HepG2 (cell line): ENCODE data around the gene APBB1IP. TPM values are rescaled to one million over a fixed set of nuclear protein-coding genes. Genes with fewer than 3 reads are reported as not detected.

Source experiments
- ATAC-seq: fragments of 200-7000 bp; cut with Tn5 transposase; 3 replicates; pipeline ENCODE4 v1.9.1; 2020; ENCODE audit warnings: mild to moderate bottlenecking, moderate library complexity
- BruUV-seq: library from RNA; stranded (reverse); fragments of 400-500 nt; replicated peaks from 2 replicates; lab custom pipeline; 2021; lab: Mats Ljungman, UMichigan
- CTCF ChIA-PET: fragments of 300-600 bp; formaldehyde crosslinking; extraction: SDS; loops from one replicate; lab custom pipeline; 2021; ENCODE audit warnings: low total read pairs, inconsistent platforms, low intra/inter-chr PET ratio; lab: Yijun Ruan, JAX
- POLR2A ChIA-PET: fragments of 350-600 bp; sonication (Branson Sonifier 250); formaldehyde crosslinking; loops from one replicate; lab custom pipeline; 2020; ENCODE audit warnings: antibody characterized with exemption, inconsistent platforms; lab: Yijun Ruan, JAX
- DNase-seq: peaks from one replicate; pipeline ENCODE4 v3.0.0-alpha.2; 2015; ENCODE audit warnings: low spot score
- FAIRE-seq: peaks from 3 replicates; lab custom pipeline; 2011; peaks lifted over from hg19 to GRCh38; lab: Jason Lieb, UNC
- H2AFZ ChIP-seq: one replicate; pipeline ENCODE4 v1.6.1; 2011; ENCODE audit warnings: low read length, inconsistent platforms
- H3K27ac ChIP-seq: fragments of 300-600 bp; 3 replicates; pipeline ENCODE4 v1.8.0; 2011; ENCODE audit warnings: mixed run types, mild to moderate bottlenecking, mixed read lengths, low read length, inconsistent platforms; ENCODE audit not compliant: insufficient read depth; ENCODE audit errors: extremely low read length
- H3K27me3 ChIP-seq, 2 experiments: fragments of 200-600 bp in 1 of 2; 2 replicates in 1 of 2; 3 replicates in 1 of 2; pipeline versions ENCODE4 v1.6.0 to v1.8.0; 2011; ENCODE audit warnings: low read length in 2 of 2, mild to moderate bottlenecking in 2 of 2, moderate library complexity in 2 of 2, inconsistent platforms in 1 of 2; ENCODE audit not compliant: insufficient read depth in 2 of 2, control insufficient read depth in 1 of 2
- H3K36me3 ChIP-seq, 2 experiments: fragments of 200-600 bp in 1 of 2; replicated peaks in 1 of 2; 2 replicates in 1 of 2; 3 replicates in 1 of 2; pipeline versions ENCODE4 v1.5.1 to v1.8.0; 2011; ENCODE audit warnings: low read length in 2 of 2, inconsistent platforms in 1 of 2; ENCODE audit not compliant: insufficient read depth in 2 of 2, control insufficient read depth in 1 of 2
- H3K4me1 ChIP-seq: 2 replicates; pipeline ENCODE4 v1.5.1; 2012; ENCODE audit warnings: low read length, inconsistent platforms; ENCODE audit not compliant: insufficient read depth
- H3K4me2 ChIP-seq: 2 replicates; pipeline ENCODE4 v1.6.0; 2011; ENCODE audit warnings: low read depth, low read length, inconsistent platforms
- H3K4me3 ChIP-seq, 3 experiments: fragments of 200-600 bp in 1 of 3; sonication (generic), shearing (Covaris generic) in 1 of 3; replicated peaks in 1 of 3; 2 replicates each; pipeline ENCODE4 v1.5.1; 2011 to 2016; ENCODE audit warnings: low read length in 3 of 3, inconsistent platforms in 2 of 3, low read depth in 2 of 3, mild to moderate bottlenecking in 2 of 3, control low read depth in 1 of 3, mixed read lengths in 1 of 3; ENCODE audit not compliant: insufficient read depth in 1 of 3
- H3K79me2 ChIP-seq: one replicate; pipeline ENCODE4 v1.6.1; 2011; ENCODE audit warnings: low read length, inconsistent platforms; ENCODE audit not compliant: insufficient read depth
- H3K9ac ChIP-seq: 2 replicates; pipeline ENCODE4 v1.6.0; 2011; ENCODE audit warnings: mild to moderate bottlenecking, low read depth, low read length, inconsistent platforms; ENCODE audit not compliant: insufficient read depth
- H3K9me3 ChIP-seq: 2 replicates; pipeline ENCODE4 v1.5.1; 2012; ENCODE audit warnings: mild to moderate bottlenecking, low read length
- H4K20me1 ChIP-seq: 2 replicates; pipeline ENCODE4 v1.6.0; 2011; ENCODE audit warnings: inconsistent platforms, mild to moderate bottlenecking, low read length, moderate library complexity; ENCODE audit not compliant: insufficient read depth
- ATF7-NPFF ChIP-seq: sonication (generic); formaldehyde crosslinking; IDR thresholded peaks from 2 replicates; pipeline ENCODE4 v1.8.1; 2023; ENCODE audit warnings: mild to moderate bottlenecking, low read depth, missing genetic modification reagents, moderate library complexity
- BORCS8-MEF2B ChIP-seq: sonication (generic); formaldehyde crosslinking; IDR thresholded peaks from 2 replicates; pipeline ENCODE4 v1.8.0; 2022; ENCODE audit warnings: mild to moderate bottlenecking, missing genetic modification reagents
- CHD2 ChIP-seq: IDR thresholded peaks from 2 replicates; pipeline ENCODE4 v1.6.1; 2011; ENCODE audit warnings: low read depth, low read length, improper control_type of control experiment
- DNMT3B ChIP-seq: conservative IDR thresholded peaks from 2 replicates; pipeline ENCODE4 v1.6.1; 2016; ENCODE audit warnings: missing biosample characterization, control low read depth
- GATAD2A ChIP-seq: IDR thresholded peaks from 2 replicates; pipeline ENCODE4 v1.6.1; 2016
- HNRNPL ChIP-seq: fragments of 200-400 bp; formaldehyde crosslinking; IDR thresholded peaks from 2 replicates; pipeline ENCODE4 v1.6.1; 2017; ENCODE audit warnings: mild to moderate bottlenecking, low read depth, low read length
- JUNB ChIP-seq: sonication (generic); formaldehyde crosslinking; IDR thresholded peaks from 2 replicates; pipeline ENCODE4 v1.8.0; 2022; ENCODE audit warnings: missing genetic modification reagents, mild to moderate bottlenecking, borderline replicate concordance
- KLF11 ChIP-seq: IDR thresholded peaks from 2 replicates; pipeline ENCODE4 v1.6.1; 2016; ENCODE audit warnings: missing compliant biosample characterization
- RCOR2 ChIP-seq: IDR thresholded peaks from 2 replicates; pipeline ENCODE4 v1.6.1; 2016; ENCODE audit warnings: missing biosample characterization, missing genetic modification reagents
- RFX5 ChIP-seq: IDR thresholded peaks from 2 replicates; pipeline ENCODE4 v1.6.1; 2011; ENCODE audit warnings: low read depth, low read length, improper control_type of control experiment
- ZMAT3 ChIP-seq: sonication (generic); formaldehyde crosslinking; conservative IDR thresholded peaks from 2 replicates; pipeline ENCODE4 v1.7.0; 2021; ENCODE audit warnings: missing genetic modification reagents
- ZNF549 ChIP-seq: sonication (generic); formaldehyde crosslinking; IDR thresholded peaks from 2 replicates; pipeline ENCODE4 v1.5.0; 2020; ENCODE audit warnings: missing genetic modification reagents
- ZNF83 ChIP-seq: sonication (generic); formaldehyde crosslinking; IDR thresholded peaks from 2 replicates; pipeline ENCODE4 v1.4.0; 2020; ENCODE audit warnings: missing genetic modification reagents, mild to moderate bottlenecking, borderline replicate concordance
- ZSCAN12 ChIP-seq: sonication (generic); formaldehyde crosslinking; IDR thresholded peaks from 2 replicates; pipeline ENCODE4 v1.9.0; 2021; ENCODE audit warnings: mild to moderate bottlenecking, missing genetic modification reagents
- WGBS: methylation state at CpG from one replicate; pipeline ENCODE4 v1.1.6; 2017; ENCODE audit warnings: low lambda C conversion rate; 5-methylcytosine and 5-hydroxymethylcytosine counted together
- in situ Hi-C: cut with HindIII; loops from 2 replicates; pipeline ENCODE4 v1.10.0; 2017; ENCODE audit warnings: low pct_unique_long_range_greater_than_20kb; ENCODE audit not compliant: extremely low pct_ligation_motif_present
- intact Hi-C: fragments of 100-400 bp; cut with micrococcal nuclease; formaldehyde crosslinking; loops from one replicate; pipeline ENCODE4 v1.10.0; 2022; ENCODE audit not compliant: unreplicated experiment
- polyA plus RNA-seq, 8 experiments: library from polyadenylated mRNA; depleted of rRNA in 3 of 8; stranded (reverse) in 7 of 8; unstranded in 1 of 8; fragments of >200 nt; fragmentation: Illumina TruSeq in 4 of 8; extraction: Trizol in 4 of 8; gene quantifications; 2 replicates each; pipeline versions ENCODE4 v1.2.1 to v1.2.3, GENCODE V29; 2011 to 2016; ENCODE audit warnings: low read depth in 4 of 8, missing spikeins in 1 of 8, mixed read lengths in 1 of 8; ENCODE audit not compliant: insufficient read depth in 1 of 8
- total RNA-seq, 5 experiments: library from RNA; depleted of rRNA; stranded (reverse); fragments of >200 nt; fragmentation: Illumina TruSeq; extraction: Trizol; gene quantifications; 2 replicates each; pipeline ENCODE4 v1.2.3, GENCODE V29; 2016; ENCODE audit warnings: low read depth in 1 of 5
- TF ChIP-seq, protein P1 (sequence below): IDR thresholded peaks from 2 replicates; pipeline ENCODE4 v1.4.0; 2020; ENCODE audit warnings: mild to moderate bottlenecking, missing genetic modification reagents
- TF ChIP-seq, protein P2 (sequence below): sonication (generic); formaldehyde crosslinking; IDR thresholded peaks from 2 replicates; pipeline ENCODE4 v1.8.1; 2023; ENCODE audit warnings: missing genetic modification reagents, inconsistent platforms, borderline replicate concordance

Gene APBB1IP
- total and polyA plus RNA-seq, 2 of the 13 experiments (the other 11 are each of a cell fraction or from before 2014, with no cell fraction given): 0.08 TPM; not detected in 1

DNA sequence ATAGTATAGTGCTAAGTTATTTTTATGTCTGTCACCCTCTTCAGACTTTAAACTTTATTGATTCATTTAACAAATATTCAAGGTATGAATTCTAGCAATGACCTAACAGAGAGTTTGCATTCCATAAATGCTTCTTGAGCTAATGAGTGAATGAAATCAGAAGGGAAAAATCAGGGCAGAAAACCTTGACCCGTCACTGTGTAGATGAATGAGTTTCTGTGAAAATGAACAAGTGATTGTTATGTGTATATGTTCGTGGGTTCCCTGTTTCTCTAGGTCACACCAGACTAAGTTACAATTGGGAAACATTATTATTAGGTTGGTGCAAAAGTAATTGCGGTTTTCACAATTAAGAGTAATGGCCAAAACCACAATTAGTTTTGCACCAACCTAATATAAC is 30.1 kb downstream of the APBB1IP start (continued):
- TF ChIP-seq, protein P1, sequence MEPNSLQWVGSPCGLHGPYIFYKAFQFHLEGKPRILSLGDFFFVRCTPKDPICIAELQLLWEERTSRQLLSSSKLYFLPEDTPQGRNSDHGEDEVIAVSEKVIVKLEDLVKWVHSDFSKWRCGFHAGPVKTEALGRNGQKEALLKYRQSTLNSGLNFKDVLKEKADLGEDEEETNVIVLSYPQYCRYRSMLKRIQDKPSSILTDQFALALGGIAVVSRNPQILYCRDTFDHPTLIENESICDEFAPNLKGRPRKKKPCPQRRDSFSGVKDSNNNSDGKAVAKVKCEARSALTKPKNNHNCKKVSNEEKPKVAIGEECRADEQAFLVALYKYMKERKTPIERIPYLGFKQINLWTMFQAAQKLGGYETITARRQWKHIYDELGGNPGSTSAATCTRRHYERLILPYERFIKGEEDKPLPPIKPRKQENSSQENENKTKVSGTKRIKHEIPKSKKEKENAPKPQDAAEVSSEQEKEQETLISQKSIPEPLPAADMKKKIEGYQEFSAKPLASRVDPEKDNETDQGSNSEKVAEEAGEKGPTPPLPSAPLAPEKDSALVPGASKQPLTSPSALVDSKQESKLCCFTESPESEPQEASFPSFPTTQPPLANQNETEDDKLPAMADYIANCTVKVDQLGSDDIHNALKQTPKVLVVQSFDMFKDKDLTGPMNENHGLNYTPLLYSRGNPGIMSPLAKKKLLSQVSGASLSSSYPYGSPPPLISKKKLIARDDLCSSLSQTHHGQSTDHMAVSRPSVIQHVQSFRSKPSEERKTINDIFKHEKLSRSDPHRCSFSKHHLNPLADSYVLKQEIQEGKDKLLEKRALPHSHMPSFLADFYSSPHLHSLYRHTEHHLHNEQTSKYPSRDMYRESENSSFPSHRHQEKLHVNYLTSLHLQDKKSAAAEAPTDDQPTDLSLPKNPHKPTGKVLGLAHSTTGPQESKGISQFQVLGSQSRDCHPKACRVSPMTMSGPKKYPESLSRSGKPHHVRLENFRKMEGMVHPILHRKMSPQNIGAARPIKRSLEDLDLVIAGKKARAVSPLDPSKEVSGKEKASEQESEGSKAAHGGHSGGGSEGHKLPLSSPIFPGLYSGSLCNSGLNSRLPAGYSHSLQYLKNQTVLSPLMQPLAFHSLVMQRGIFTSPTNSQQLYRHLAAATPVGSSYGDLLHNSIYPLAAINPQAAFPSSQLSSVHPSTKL (CRISPR knock-in tag): 0 out of 2 replicates have a peak, but pooled peaks have one; percentile 15
- no peak for TF ChIP-seq ZMAT3 (CRISPR knock-in tag)
- no peak for TF ChIP-seq RCOR2 (CRISPR knock-in tag)

DNA sequence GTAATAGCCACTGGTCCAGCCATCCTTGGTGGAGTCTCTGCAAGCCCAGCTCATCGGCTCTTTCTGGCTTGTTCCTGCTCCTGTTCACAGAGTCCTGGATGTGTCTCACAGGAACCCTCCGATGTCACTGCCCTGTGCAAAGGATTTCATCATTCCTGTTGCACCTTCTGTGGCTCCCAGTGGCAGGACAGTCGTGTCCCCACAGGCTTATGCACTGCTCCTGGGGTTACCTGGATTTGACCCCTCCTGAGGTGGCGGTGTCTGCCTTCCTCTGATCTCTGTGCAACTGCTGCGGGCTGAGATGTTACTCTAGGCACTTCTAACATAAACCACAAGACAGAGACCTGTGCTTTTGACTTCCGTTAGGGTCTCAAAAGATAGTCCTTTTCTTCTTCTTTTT is 30.6 kb downstream of the APBB1IP start:
- in situ Hi-C loops (no loop called here), intact Hi-C loops (no loop called here)
- Histone ChIP-seq H3K9me3 (no peaks in the 10 kb centered on the region), H3K4me1 (peaks cover 6% of the 10 kb centered on the region), H3K79me2 (no peaks in the 10 kb centered on the region), H4K20me1 (no peaks in the 10 kb centered on the region), H3K27ac (no peak overlapping the region), H3K9ac (no peak overlapping the region), H2AFZ (no peak overlapping the region), H3K4me2 (no peak overlapping the region), H3K4me3 (no peak overlapping the region), H3K36me3 (no peaks in the 10 kb centered on the region), H3K27me3 (no peaks in the 10 kb centered on the region)
- no peak for FAIRE-seq
- DNase-seq: no peak
- ATAC-seq: peak; percentile 31; the same call in 2 of the 3 replicates
- BruUV-seq: no TSS peak
- TF ChIP-seq, protein P2, sequence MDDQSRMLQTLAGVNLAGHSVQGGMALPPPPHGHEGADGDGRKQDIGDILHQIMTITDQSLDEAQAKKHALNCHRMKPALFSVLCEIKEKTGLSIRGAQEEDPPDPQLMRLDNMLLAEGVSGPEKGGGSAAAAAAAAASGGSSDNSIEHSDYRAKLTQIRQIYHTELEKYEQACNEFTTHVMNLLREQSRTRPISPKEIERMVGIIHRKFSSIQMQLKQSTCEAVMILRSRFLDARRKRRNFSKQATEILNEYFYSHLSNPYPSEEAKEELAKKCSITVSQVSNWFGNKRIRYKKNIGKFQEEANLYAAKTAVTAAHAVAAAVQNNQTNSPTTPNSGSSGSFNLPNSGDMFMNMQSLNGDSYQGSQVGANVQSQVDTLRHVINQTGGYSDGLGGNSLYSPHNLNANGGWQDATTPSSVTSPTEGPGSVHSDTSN (CRISPR knock-in tag): no peak
- TF ChIP-seq CHD2 (no peak), KLF11 (no peak), HNRNPL (no peak), DNMT3B (CRISPR knock-in tag) (no peak), JUNB (no peak), GATAD2A (CRISPR knock-in tag) (no peak), ZSCAN12 (CRISPR knock-in tag) (no peak), ATF7-NPFF (CRISPR knock-in tag) (no peak), ZNF83 (no peak), RFX5 (no peak), BORCS8-MEF2B (no peak), ZNF549 (CRISPR knock-in tag) (no peak)
- ChIA-PET POLR2A (no interaction called here), CTCF (no interaction called here)
- WGBS: 24% methylated on average over 6 of the region's 6 CpGs
